Endothelial cell of umbilical vein (primary cell): ENCODE data around the gene STAC3. TPM values are rescaled to one million over a fixed set of nuclear protein-coding genes. Genes with fewer than 3 reads are reported as not detected.

ENCODE experiments used
- BruUV-seq: library from RNA; stranded (reverse); fragments of 400-500 nt; replicated peaks from 2 replicates; lab custom pipeline; 2021; lab: Mats Ljungman, UMichigan
- CTCF ChIA-PET: fragments of 300-600, 350-600 bp; sonication (Branson Sonifier 250); formaldehyde crosslinking; loops from one replicate; lab custom pipeline; 2021; ENCODE audit warnings: antibody characterized with exemption, inconsistent platforms; lab: Charles Lee
- POLR2A ChIA-PET: fragments of 300-600, 350-600 bp; sonication (Branson Sonifier 250); formaldehyde crosslinking; loops from one replicate; lab custom pipeline; 2021; ENCODE audit warnings: antibody characterized with exemption, inconsistent platforms; lab: Charles Lee
- DNase-seq: peaks from one replicate; pipeline ENCODE4 v3.0.0-alpha.2; 2011; ENCODE audit warnings: low read depth, low spot score
- FAIRE-seq: peaks from 2 replicates; lab custom pipeline; 2011; peaks lifted over from hg19 to GRCh38; lab: Jason Lieb, UNC
- H2AFZ ChIP-seq: 2 replicates; pipeline ENCODE4 v1.6.0; 2012; ENCODE audit warnings: low read depth, low read length, control low read depth, inconsistent platforms
- H3K27ac ChIP-seq: 2 replicates; pipeline ENCODE4 v1.5.1; 2011; ENCODE audit warnings: low read depth, mild to moderate bottlenecking, control low read depth, low read length, moderate library complexity; ENCODE audit not compliant: insufficient read depth
- H3K27me3 ChIP-seq, 2 experiments: 2 replicates each; pipeline versions ENCODE4 v1.6.0 to v1.6.1; 2011; ENCODE audit warnings: low read length in 2 of 2, mixed read lengths in 1 of 2; ENCODE audit not compliant: control insufficient read depth in 2 of 2, insufficient read depth in 2 of 2
- H3K36me3 ChIP-seq, 2 experiments: 2 replicates in 1 of 2; 3 replicates in 1 of 2; pipeline ENCODE4 v1.5.1; 2011; ENCODE audit warnings: low read length in 2 of 2, mild to moderate bottlenecking in 1 of 2, moderate library complexity in 1 of 2; ENCODE audit not compliant: control insufficient read depth in 2 of 2, insufficient read depth in 2 of 2; ENCODE audit errors: extremely low read depth in 1 of 2
- H3K4me1 ChIP-seq: 3 replicates; pipeline ENCODE4 v1.5.1; 2011; ENCODE audit warnings: mild to moderate bottlenecking, low read length; ENCODE audit not compliant: control insufficient read depth, insufficient read depth; ENCODE audit errors: extremely low read depth
- H3K4me2 ChIP-seq: 2 replicates; pipeline ENCODE4 v1.6.1; 2011; ENCODE audit warnings: low read length, control low read depth, mixed read lengths; ENCODE audit not compliant: insufficient read depth
- H3K4me3 ChIP-seq, 3 experiments: fragments of 200-600 bp in 1 of 3; sonication (generic), shearing (Covaris generic) in 1 of 3; replicated peaks in 1 of 3; 2 replicates each; pipeline ENCODE4 v1.5.1; 2011 to 2016; ENCODE audit warnings: control low read depth in 3 of 3, low read length in 3 of 3, mild to moderate bottlenecking in 2 of 3, inconsistent platforms in 1 of 3, low read depth in 1 of 3, moderate library complexity in 1 of 3; ENCODE audit not compliant: insufficient read depth in 1 of 3
- H3K79me2 ChIP-seq: 2 replicates; pipeline ENCODE4 v1.6.0; 2012; ENCODE audit warnings: low read length, inconsistent platforms; ENCODE audit not compliant: control insufficient read depth, insufficient read depth
- H3K9ac ChIP-seq: replicated peaks from 2 replicates; pipeline ENCODE3; 2011; ENCODE audit warnings: low read length, control low read depth; ENCODE audit not compliant: insufficient read depth; ENCODE audit errors: extremely low read depth
- H3K9me1 ChIP-seq: replicated peaks from 3 replicates; pipeline ENCODE4 v1.6.0; 2011; ENCODE audit warnings: mild to moderate bottlenecking, low read length; ENCODE audit not compliant: control insufficient read depth, insufficient read depth; ENCODE audit errors: extremely low read depth
- H3K9me3 ChIP-seq: replicated peaks from 2 replicates; pipeline ENCODE4 v1.5.1; 2012; ENCODE audit warnings: low read length, inconsistent platforms; ENCODE audit not compliant: control insufficient read depth, insufficient read depth
- H4K20me1 ChIP-seq: replicated peaks from 2 replicates; pipeline ENCODE3; 2011; ENCODE audit warnings: mild to moderate bottlenecking, low read length; ENCODE audit not compliant: control insufficient read depth, insufficient read depth; ENCODE audit errors: extremely low read depth
- EZH2 ChIP-seq: IDR thresholded peaks from 2 replicates; pipeline ENCODE4 v1.6.1; 2012; ENCODE audit warnings: borderline replicate concordance, low read depth, mild to moderate bottlenecking, moderate library complexity, low read length, inconsistent platforms; ENCODE audit not compliant: severe bottlenecking
- FOS ChIP-seq: IDR thresholded peaks from 2 replicates; pipeline ENCODE4 v1.6.1; 2011; ENCODE audit warnings: mild to moderate bottlenecking, low read length, moderate library complexity, borderline replicate concordance; ENCODE audit not compliant: insufficient read depth
- GATA2 ChIP-seq: IDR thresholded peaks from 2 replicates; pipeline ENCODE4 v1.7.0; 2011; ENCODE audit warnings: low read depth, mild to moderate bottlenecking, moderate library complexity, mixed read lengths, low read length; ENCODE audit not compliant: insufficient read length, insufficient read depth
- JUN ChIP-seq: IDR thresholded peaks from 2 replicates; pipeline ENCODE4 v1.6.1; 2011; ENCODE audit warnings: borderline replicate concordance, low read depth; ENCODE audit not compliant: insufficient read length, insufficient read depth
- MAX ChIP-seq: IDR thresholded peaks from 2 replicates; pipeline ENCODE4 v1.6.1; 2011; ENCODE audit not compliant: insufficient read depth, insufficient read length
- MYC ChIP-seq: IDR thresholded peaks from one replicate; pipeline ENCODE4 v1.6.1; 2011; ENCODE audit warnings: mild to moderate bottlenecking, low read depth, low read length
- POLR2A ChIP-seq: IDR thresholded peaks from 2 replicates; pipeline ENCODE4 v1.6.1; 2012; ENCODE audit warnings: low read depth, mild to moderate bottlenecking, control low read depth, low read length
- POLR2AphosphoS5 ChIP-seq: IDR thresholded peaks from 2 replicates; pipeline ENCODE4 v1.6.1; 2012; ENCODE audit warnings: low read depth, mild to moderate bottlenecking, control low read depth, low read length, moderate library complexity; ENCODE audit not compliant: insufficient read depth
- dilution Hi-C: fragments of 300-500 bp; cut with MboI; formaldehyde crosslinking; loops from one replicate; pipeline ENCODE4 v1.15.0; 2019; ENCODE audit warnings: low sequenced_read_pairs; ENCODE audit not compliant: extremely low pct_ligation_motif_present
- intact Hi-C: fragments of 100-400 bp; cut with micrococcal nuclease; formaldehyde crosslinking; loops from one replicate; pipeline ENCODE4 v1.10.0; 2022
- polyA plus RNA-seq, 4 experiments: library from polyadenylated mRNA; depleted of rRNA in 3 of 4; stranded (reverse) in 3 of 4; unstranded in 1 of 4; fragments of >200 nt; gene quantifications; 2 replicates each; pipeline versions ENCODE4 v1.2.1 to v1.2.3, GENCODE V29; 2011 to 2012; ENCODE audit warnings: missing spikeins in 1 of 4
- total RNA-seq: library from RNA; stranded (reverse); gene quantifications from 2 replicates; pipeline ENCODE4 v1.2.3, GENCODE V29; 2021
- TF ChIP-seq, protein P1 (sequence below), 2 donors: IDR thresholded peaks; 1 replicate in 1 of 2; 2 replicates in 1 of 2; pipeline ENCODE4 v1.5.1; 2011; ENCODE audit warnings: low read length in 2 of 2, mild to moderate bottlenecking in 2 of 2, moderate library complexity in 2 of 2, control low read depth in 1 of 2, inconsistent platforms in 1 of 2, low read depth in 1 of 2; ENCODE audit not compliant: insufficient read depth in 1 of 2; ENCODE audit errors: extremely low read depth in 1 of 2

STAC3 gene
- total and polyA plus RNA-seq, 2 donors (not counting 3 experiments of a cell fraction or from before 2014, with no cell fraction given): 0.36 to 0.55 TPM

GRCh38 chr12:57250541-57250940, 446 bp downstream of the STAC3 start:
- Histone ChIP-seq H3K4me1 (no peaks in the 10 kb centered on the region), H3K9me3 (no peaks in the 10 kb centered on the region), H3K9me1 (no peaks in the 10 kb centered on the region), H3K9ac (no peak overlapping the region), H3K27me3 (peaks cover 0 to 1% of the 10 kb centered on the region in 2 experiments), H3K27ac (no peak overlapping the region), H4K20me1 (no peaks in the 10 kb centered on the region), H2AFZ (no peak overlapping the region), H3K36me3 (no peaks in the 10 kb centered on the region), H3K4me3 (no peak overlapping the region), H3K79me2 (no peaks in the 10 kb centered on the region), H3K4me2 (no peak overlapping the region)
- no TSS peak for BruUV-seq
- intact Hi-C loops (no loop called here), dilution Hi-C loops (no loop called here)
- FAIRE-seq (no peak), DNase-seq (no peak)
- TF ChIP-seq EZH2: no peak
- TF ChIP-seq FOS: no peak
- TF ChIP-seq, protein P1, sequence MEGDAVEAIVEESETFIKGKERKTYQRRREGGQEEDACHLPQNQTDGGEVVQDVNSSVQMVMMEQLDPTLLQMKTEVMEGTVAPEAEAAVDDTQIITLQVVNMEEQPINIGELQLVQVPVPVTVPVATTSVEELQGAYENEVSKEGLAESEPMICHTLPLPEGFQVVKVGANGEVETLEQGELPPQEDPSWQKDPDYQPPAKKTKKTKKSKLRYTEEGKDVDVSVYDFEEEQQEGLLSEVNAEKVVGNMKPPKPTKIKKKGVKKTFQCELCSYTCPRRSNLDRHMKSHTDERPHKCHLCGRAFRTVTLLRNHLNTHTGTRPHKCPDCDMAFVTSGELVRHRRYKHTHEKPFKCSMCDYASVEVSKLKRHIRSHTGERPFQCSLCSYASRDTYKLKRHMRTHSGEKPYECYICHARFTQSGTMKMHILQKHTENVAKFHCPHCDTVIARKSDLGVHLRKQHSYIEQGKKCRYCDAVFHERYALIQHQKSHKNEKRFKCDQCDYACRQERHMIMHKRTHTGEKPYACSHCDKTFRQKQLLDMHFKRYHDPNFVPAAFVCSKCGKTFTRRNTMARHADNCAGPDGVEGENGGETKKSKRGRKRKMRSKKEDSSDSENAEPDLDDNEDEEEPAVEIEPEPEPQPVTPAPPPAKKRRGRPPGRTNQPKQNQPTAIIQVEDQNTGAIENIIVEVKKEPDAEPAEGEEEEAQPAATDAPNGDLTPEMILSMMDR (IDR thresholded peaks at IDR 0.05; ENCODE audit: extremely low read depth in 1 of 2, insufficient read depth in 1 of 2, low read depth in 1 of 2, low read length in 2 of 2): no peak
- no peak for TF ChIP-seq POLR2A
- TF ChIP-seq POLR2AphosphoS5: no peak
- no peak for TF ChIP-seq MAX
- no peak for TF ChIP-seq MYC
- TF ChIP-seq JUN: no peak
- no peak for TF ChIP-seq GATA2
- POLR2A ChIA-PET: no interaction called here
- CTCF ChIA-PET: interaction anchor here (0.6 to 5.1 kb wide), 7 partner anchors 8 to 202 kb away, joined by 3 to 26 read pairs (median 4); partner anchors contain the start of gene SHMT2
